Measurements from ENCODE around the gene KCNH5.

Gene KCNH5

GRCh38 chr14:62663456-62663821, 381.8 kb downstream of the KCNH5 start:
- DNase-seq, result no peak

GRCh38 chr14:62662811-62663455, 382.3 kb downstream of the KCNH5 start:
- DNase-seq, result no peak

GRCh38 chr14:62661818-62662217, 383.4 kb downstream of the KCNH5 start:
- no peak for DNase-seq

GRCh38 chr14:62658631-62659030, 386.6 kb downstream of the KCNH5 start:
- DNase-seq, result no peak

GRCh38 chr14:62657376-62657775, 387.9 kb downstream of the KCNH5 start:
- no peak for DNase-seq

GRCh38 chr14:62655166-62655565, 390.1 kb downstream of the KCNH5 start:
- no peak for DNase-seq

- no peak for DNase-seq
Measured at GRCh38 chr14:62654641-62655040, 390.6 kb downstream of the KCNH5 start.

Measured in SW 1271 (cell line).